ENCODE results near the gene RBMS3.

RBMS3 gene

DNA sequence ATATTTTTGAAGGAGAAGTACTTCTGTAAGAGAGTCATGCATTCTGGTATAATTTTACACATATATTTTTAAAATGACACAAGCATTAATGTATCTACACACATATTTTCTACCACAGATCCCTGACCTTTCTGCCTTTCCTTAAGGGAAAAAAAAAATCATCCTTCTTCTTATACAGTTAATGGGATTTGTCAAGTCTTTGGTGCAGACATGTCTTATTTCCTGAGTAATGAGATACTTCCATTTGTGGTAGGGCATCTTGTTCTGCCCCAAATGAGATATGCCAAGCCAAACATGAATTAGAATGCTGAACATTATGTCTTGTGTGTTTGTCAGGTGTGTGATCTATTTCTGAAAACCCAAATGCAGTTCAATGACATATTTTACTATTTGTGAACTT, 329.9 kb downstream of the RBMS3 start:
- DNase-seq = no peak

DNA sequence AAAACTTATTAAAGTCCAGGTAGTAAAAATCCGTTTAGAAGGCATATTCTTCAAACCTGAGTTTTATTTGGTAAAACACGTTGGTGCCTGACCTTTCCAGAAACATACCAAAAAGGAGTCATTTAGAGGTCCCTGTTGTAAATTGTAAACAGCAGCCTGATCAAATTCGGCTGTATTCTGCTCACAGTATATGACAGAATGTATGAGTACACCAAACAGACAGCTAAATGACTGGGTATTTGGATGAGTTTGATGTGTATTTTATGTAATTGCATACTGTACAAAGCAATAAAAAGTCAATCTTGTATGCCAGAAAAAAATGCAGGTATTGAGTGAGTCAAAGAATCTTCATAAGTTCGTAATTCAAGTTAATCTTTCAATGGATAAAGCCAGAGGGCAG, 330.4 kb downstream of the RBMS3 start:
- no peak for DNase-seq

- DNase-seq = no peak
Observed at GRCh38 chr3:29612536-29612935, 331.7 kb downstream of the RBMS3 start.

DNA sequence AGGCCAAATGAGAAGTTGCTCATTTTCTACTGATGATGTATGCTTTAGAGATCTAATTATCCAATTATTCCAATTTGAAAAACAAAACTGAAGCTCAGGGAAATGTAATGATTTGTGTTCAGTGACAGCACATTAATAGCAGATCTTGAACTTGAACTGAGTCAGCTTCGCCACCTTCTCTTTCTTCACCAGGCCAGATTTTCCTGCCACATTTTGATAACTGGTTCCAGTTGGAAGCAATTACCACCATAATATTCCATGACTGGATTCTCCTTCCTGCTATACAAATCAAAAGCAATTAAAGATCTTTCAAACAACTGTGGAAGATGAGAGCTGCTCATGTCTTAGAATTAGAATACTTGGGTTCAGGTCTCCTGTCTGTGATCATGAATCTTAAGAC, 334.1 kb downstream of the RBMS3 start:
- DNase-seq = no peak

- peak in 3 of 58 donors; percentile 1 to 6 (median 3) for DNase-seq
Observed at GRCh38 chr3:29618395-29619282, 337.8 kb downstream of the RBMS3 start.

GRCh38 chr3:29619676-29620075, 338.8 kb downstream of the RBMS3 start:
- DNase-seq = no peak

DNA sequence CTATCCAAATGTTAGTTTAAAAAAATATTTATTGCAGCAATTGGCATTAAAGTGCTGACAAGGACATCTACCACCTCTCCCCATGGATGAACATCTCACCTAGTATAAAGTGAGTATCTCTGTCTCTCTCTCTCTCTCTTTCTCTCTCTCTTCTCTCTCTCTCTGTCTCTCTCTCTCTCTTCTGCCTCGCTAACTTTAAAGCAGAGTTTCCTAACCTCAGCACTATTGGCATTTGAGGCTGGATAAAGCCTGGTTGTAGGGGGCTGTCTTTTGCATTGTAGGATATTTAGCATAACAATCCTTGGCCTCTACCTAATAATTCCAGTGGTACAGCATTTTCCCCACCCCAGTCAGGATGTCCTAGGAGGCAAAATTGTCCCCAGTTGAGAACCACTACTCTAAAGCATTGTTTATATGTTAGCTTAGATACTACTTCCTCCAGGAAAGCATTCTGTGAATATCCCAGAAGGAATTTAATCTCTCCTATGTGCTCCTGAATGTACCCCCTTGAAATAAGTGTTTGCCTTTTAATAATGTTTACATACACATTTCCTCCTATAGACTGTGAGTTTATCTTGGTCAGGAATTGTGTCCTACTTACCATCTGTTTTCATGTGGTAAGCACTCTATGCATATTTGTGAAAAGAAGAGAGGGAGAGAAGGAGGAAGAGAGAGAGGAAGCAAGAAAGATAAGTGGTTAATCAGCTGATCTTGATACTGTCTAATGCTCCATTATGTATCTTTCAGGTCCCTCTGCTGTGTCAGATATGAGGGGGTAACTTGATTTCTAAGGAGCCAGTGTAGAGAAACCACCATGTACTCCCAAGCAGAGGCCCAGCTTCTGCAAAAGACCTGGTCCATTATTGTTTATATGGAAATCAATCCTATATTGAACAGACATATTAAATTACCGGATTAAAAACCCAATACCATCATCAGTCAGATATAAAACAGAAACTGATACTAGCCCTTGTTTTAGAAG, 346.6 kb downstream of the RBMS3 start:
- no peak for DNase-seq

DNA sequence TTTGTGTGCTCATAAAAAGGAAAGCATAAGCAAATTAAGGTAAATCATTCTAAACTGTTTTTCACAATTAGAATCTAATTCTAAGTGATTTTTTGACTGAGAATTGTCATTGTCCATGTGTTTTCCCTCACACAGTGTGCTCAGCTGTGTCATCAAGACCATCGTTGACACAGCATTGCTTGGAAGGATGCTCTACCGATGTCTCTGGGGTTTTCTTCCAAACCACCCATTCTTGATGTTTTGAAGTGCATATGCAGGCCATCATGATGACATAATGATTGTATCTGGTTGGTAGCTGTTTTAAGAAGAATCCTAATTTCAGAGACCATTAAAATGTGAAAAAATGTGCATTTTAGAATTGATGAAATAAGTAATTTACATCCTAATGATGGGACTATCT, 347.9 kb downstream of the RBMS3 start:
- no peak for DNase-seq

GRCh38 chr3:29635888-29636287, 355.0 kb downstream of the RBMS3 start:
- DNase-seq = no peak

GRCh38 chr3:29637068-29637467, 356.2 kb downstream of the RBMS3 start:
- no peak for DNase-seq

DNA sequence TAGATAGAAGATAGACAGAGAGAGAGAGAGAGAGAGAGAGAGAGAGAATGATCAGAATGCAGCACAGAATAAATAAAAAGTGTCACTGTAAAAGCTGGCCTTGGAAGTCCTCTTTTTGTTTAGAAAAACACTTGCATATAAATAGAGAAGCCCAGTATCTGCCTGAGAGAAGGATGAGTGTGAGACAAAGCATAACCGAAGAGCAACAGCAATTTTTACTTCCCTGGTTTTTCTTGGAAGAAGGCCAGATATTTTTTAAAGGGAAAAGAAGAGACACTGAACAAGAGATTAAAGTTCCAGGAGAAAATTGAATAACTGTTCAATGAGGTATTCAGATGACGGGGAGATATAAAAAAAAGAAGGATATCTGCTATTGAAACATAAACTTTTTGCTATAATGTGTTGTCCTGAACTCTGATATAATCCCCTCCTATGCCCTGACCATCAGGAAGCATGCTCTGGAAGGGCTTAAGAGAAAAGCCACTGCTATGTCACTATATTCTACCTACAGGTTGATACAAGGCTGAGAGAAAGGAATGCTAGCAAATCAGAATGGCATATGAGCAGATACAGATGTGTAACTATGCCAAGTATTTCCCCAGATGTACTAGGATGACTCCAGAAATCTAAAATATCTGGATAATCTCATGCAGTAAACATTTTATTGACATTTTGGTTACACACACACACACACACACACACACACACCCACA, 358.9 kb downstream of the RBMS3 start:
- no peak for DNase-seq

- no peak for DNase-seq
Observed at GRCh38 chr3:29642393-29643033, 361.6 kb downstream of the RBMS3 start.

DNA sequence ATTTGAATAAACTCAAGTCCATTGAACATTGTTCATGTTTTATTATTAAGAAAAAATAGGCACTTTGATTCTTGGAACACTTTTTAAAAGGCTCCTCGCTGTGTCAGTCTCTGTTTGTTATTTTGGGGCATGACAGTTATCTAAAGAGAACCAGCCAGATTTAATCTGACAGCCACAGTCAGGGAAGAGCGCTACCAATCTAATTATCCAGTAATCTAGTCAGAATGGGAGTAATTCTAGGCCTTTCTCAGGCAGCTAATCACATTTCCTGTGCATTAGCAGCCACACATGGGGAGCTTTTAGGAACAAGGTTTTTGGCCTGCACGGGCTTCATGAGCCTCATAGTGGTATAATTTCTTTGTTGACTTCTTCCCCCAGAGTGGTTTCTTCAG, 362.2 kb downstream of the RBMS3 start:
- no peak for DNase-seq

- no peak for DNase-seq
Observed at GRCh38 chr3:29644261-29644660, 363.4 kb downstream of the RBMS3 start.

DNA sequence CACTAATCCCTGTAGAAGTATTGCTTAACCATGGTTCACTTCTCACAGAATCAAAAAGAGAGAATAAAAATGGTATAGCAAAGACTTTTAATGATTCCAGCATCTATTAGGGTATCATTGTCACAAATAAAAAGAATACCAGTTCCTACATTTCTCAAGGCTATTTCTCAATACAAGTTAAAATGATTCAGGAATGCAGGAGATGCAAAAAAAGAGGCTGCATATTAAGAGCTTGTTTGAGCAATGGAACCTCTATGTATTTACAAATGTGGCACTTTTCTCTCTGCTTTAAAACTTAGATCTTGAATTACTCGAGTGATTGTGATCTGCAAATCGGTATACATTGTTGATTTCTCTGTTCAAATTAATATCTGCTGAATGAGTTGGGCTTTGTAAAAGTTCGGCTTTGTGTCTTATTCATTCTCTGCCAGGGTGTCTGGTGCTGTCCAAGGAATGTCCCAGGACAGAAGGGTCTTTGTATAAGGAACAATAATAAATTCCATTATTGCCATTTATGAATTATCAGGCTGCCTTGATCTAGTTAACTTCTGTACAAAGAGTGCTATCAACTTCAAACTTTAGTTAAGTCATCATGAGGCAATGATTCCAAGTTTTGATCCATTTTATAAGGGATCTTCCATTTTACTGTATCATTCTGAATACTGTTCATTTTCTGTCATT, 364.2 kb downstream of the RBMS3 start:
- DNase-seq = no peak

DNA sequence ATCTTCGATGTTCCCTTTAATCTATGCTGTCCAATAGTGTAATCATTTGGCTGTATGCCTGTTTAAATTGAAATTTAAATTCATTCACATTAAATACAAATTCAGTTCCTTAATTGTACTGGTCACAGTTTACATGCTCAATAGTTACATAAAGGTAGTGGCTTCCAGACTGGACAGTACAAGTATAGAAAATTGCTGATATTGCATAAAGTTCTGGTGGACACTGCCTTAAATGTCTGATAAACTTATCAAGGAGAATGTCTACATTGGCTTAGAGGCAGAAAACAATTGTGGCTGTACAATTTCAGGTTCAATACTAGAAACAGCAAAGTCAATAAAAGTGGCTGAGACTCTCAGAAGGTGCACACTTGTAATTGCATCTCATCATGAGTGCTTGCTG, 365.2 kb downstream of the RBMS3 start:
- no peak for DNase-seq

DNA sequence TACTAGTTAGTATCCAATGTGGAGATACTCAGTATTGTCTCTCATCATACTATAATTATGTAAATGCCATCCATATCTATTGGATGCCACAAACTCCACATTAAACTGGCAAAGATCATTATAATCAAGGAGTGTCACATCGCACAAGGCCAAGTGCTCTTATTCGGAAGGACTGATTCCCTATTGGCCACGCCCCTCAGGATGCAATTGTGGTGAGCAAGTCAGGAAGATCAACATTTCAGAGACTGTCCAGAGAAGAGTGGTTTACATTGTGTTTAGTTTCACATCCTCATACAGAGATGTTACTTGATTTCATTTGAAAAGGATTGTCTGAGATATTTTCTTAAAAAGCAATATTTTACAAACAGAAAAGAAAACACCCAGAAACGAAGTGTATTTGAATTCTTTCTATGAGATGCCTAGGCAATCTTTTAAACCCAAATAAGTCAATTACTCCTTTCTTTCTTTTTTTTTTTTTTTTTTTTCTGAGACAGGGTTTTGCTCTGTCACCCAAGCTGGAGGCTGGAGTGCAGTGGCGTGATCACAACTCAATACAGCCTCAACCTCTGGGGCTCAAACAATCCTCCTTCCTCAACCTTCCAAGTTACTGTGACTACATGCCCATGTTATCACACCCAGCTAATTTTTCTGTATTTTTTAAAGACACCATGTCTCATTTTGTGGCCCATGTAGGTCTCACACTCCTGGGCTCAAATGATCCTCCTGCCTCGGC, 369.1 kb downstream of the RBMS3 start:
- DNase-seq = peak in 11 of 58 donors; percentile 0 to 21 (median 3)

DNA sequence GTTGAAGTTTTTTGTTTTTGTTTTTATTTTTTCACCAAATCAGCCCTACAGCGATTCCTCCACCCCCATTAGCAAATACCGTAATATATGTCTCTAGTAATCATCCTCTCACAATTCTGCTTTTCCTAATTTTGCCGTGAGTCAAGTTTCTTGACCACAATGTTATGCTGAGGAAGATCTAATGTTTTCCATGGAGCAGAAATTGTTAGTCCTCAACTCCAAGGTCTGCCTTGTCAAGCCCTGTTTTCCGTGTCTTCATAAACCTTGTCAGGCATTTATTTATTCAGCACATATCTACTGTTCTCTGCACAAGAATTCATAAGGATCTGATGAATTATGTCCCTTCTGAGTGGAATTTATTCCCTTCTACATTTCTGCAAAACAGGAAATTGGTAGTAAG, 372.8 kb downstream of the RBMS3 start:
- DNase-seq = no peak

GRCh38 chr3:29655015-29655747, 374.3 kb downstream of the RBMS3 start:
- DNase-seq = no peak

All from anterior cingulate cortex (tissue), 58 donors.